HG03108 (cell line): Measurements from ENCODE around the gene ROS1.
A peak's percentile ranks its signal among the peaks of the same experiment; 100 is the strongest.
"Not testable (repeated sequence)": the region's sequence is repeated elsewhere in the genome, so short reads cannot be mapped to it uniquely, and the experiment has no call there.

ENCODE experiments used
- ATAC-seq: cut with Tn5 transposase; IDR thresholded peaks from one replicate; pipeline ENCODE4 v1.9.1; 2021; ENCODE audit warnings: moderate library complexity; ENCODE audit not compliant: unreplicated experiment

Gene ROS1

DNA sequence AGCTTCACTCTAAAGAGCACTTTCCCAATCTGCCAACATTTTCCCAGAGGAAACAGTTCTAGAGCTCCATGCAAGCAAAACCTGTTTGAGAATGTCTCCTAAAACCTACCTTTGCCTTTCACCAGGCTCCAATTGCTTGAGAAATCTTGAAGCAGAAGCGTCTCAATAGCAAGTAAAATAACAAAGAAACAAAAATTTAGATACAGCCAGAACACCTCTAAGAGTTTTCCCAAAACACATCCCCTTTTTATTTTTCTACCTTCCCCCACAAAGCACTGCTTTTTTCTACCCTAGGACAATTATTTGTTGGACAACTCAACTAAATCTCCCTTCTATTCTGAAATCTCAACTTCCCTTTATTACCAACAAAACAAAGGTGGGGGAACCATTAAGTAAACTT, 156.8 kb downstream of the ROS1 start:
- no peak for ATAC-seq

DNA sequence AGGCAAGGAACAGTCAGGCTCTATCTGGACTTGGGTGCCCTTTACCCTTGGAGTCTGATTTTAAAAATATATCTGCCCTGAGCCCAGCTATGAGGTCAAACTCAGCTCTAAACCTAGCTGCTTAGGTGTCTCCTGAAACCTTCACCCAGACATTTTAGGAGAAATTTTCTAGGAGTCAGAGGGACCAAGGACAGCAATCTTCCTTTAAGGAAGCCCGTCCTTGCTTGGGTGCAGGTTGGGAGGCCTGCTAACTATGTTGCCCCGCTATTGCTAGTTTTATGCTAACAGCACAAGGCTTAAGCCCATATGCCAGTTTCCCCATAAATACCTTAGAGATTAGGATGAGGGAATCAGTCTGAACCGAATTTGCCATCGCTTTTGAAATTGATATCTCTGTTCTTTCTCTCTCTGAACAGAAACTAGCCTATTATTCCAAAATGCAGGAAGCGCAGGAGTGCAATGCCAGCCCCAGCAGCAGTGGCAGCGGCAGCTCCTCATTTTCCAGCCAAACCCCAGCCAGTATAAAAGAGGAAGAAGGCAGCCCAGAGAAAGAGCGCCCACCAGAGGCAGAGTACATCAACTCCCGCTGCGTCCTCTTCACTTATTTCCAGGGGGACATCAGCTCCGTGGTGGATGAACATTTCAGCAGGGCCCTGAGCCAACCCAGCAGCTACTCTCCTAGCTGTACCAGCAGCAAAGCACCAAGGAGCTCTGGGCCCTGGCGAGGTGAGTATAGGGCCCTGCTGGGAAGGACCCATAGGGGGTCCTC, 157.8 kb downstream of the ROS1 start:
- no peak for ATAC-seq

DNA sequence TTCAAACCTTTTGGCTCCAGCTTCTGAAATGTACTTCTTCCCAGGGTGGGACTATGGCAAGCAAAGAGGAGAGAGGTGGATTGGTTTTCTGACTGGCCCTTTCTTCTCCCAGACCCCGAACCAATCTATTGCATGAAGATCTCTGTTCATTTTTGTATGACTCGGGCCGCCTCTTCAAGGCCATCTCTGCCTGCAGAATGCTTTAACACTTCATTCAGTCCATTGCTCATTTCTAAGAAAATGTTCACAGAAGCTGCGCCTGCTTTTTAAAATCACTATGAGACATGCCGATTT, 158.7 kb downstream of the ROS1 start:
- no peak for ATAC-seq

DNA sequence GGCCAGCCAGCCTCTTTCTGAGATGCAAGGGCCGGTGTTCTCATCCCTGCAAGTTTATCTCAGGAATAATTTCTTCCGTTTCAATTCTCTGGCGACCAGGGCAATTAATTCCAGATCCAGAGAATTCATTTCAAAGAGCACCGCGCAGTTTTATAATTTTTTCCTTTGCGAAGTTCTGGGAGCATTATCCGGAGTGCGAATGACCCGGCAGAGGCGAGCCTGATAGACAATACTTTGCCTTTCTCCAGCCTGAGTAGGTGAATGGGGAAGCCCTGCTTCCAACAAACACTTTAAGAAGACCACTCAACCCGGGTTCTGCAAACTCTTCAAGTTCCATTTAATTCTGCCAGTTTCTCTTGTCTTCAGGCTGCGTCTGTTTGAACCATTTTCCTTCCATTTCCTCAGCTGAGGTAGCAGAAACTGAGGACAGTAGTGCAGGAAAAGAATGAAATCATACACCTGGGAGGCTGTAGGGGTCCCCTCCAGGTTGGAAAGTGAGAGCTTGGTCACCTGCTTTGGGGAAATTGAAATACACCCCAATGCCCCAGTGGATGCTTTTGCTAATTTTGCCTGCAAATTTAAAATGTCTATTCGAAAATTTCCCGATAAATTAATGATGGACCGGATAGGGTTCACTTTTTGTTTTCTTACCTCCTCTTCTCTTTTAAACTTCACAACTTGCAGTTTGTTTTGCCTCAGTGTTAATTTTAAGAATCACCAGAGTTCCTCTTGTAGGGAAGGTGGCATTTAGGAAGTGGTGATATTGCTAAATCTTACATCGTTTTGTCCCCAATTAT, 159.3 kb downstream of the ROS1 start:
- no peak for ATAC-seq

DNA sequence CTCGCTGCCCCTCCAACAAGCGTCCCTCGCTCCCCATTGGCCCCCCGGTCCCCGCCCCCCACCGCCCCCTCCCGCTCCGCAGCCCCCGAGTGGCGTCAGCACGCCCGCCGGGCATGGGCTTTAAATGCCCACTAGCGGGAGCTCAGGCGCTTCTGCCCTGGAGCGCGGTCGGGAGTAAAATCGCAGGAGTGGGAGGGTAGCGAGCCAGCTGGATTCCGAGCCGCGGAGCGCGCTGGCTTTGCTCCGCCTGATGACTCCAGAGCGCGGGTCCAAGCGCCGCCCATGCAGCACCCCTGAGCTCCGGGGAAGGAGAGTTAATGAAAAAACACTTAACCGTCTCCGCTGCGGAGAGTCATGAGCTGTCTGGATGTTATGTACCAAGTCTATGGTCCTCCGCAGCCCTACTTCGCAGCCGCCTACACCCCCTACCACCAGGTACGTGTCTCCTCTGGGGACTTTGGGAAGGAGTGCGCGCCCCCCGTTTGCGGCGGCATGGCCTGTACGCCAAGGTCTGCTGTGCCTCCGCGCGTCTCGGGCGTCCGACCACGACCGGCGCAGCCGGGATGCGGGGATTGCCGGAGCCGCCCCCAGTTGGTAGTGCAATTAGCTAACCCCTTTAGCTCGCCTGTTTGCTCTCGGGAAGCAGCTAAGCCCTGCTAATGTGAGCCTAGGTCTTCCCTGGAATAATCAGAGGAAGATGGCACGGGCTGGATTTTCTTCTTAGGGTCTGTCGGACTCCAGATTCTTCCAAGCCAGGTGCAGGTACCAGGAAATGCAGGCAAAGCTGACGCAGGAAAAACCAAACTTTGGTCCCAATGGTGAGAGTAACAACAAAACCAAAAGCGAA, 160.1 kb downstream of the ROS1 start, which contains the start of gene VGLL2:
Gene VGLL2 (plus strand): TSS at position 149 of the 847 bp plus-strand sequence. CDS start 206 bp downstream, at position 355.
- ATAC-seq, result no peak

DNA sequence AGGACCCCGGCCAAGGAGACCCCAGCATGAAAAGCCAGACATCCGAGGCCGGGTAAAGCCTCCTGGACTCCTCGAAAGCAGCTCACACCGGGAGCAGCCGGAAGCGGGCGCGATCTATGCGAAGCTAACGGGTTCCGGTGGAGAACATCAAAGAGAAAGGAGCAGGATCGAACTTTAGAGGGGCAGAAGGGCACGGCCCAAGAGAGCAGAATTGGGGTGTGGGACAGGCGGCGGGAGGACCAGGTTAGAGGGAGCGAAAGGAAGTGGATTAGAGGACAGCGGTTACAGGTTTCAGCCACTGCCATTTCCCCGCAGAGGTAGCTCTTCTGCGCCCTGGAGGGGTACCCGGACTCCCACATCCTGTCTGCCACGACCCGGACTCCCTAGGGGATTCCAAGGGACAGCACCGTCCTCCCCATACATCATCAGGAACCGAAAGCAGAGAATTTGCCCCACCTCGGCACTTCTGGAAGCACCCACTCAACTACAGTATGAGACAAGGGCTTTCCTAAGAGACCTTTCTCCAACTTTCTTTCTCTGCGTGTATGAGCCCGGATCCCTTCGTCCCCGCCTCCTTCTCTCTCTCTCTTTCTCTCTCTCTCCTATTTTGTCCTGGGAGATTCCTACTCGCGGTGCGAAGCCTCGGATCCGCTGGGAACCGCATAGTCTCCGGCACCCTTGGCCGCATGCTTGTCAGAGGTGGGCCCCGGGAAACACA, 160.9 kb downstream of the ROS1 start:
- ATAC-seq, result peak; percentile 61

DNA sequence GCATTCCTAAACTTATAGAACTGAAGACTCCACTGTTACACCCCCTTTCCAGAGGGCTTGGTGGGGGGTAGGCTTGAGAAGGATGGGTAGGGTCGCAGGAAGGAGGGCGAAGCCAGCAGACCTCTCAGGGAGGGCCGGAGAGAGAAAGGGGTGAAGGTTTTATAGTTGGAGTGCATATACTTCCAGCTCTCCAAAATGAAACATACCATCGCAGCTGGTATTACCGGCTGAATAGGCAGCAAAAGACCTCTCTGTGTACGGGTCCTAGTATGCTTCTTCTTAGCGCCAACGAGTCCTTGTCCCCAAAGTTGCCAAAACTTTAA, 161.4 kb downstream of the ROS1 start:
- no peak for ATAC-seq

DNA sequence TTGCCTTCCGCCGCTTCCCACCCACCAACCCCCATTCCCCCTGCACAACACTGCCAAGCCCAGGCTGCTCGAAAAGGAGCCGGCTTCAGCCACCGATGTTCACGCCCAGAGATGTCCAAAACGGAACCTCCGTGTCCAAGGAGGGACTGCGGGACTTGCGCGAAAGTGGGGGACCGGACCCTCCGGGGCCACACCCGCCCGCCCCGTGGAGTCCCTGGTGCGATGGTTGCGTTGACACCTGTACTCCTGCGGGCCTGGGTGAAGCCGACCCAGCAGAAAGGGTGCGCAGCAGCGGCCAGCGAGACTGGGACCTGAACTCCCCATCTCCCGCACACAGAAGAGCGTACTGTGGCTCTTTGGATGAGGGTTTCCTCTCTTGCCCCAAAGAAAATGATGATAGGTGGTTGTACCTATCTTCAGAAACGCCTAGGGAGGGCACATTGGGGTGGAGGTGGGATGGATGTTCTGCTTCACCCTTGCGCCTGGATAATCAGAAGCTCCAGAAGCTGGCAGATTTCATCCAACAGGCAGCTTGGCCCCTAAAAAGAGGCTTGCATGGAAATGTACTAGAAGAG, 162.3 kb downstream of the ROS1 start:
- no peak for ATAC-seq

DNA sequence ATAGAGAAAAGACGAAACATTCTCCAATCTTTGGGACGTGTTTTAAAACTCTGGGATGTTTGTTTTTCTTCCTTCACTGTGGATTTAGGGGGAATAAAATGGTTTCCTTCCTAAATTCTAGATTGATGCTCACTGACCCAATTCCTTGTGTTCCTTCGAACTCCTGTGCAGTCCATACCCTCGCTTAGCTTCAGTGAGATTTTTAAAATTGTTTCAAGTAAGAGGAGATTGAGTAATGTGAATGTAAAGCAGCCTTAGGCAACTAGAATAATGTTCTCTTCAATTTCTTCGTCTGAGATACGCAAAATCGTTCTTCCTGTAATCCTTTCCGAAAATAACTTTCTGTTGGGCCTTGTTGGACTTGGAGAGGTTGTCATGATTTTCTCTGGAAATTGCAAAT, 162.9 kb downstream of the ROS1 start:
- no peak for ATAC-seq

DNA sequence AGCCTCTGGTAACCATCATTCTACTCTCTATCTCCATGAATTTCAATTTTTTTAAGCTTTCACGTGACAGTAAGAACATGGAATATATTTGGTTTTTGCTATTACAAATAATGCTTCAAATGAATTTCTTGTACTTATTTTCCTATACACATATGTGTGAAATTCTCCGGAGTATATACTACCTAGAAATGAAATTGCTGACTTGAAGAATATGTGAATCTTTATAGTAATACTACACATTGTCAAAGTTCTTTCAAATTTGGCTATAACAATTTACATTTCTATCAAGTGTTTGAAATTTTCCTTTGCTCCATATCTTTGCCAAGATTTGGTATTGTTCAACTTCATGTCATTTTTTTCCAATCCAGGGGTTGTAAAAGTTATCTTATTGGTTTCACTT, 172.0 kb downstream of the ROS1 start:
- no peak for ATAC-seq

DNA sequence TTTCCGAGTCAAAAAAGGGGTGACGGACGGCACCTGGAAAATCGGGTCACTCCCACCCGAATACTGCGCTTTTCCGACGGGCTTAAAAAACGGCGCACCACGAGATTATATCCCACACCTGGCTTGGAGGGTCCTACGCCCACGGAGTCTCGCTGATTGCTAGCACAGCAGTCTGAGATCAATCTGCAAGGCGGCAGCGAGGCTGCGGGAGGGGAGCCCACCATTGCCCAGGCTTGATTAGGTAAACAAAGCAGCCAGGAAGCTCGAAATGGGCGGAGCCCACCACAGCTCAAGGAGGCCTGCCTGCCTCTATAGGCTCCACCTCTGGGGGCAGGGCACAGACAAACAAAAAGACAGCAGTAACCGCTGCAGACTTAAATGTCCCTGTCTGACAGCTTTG, 180.8 kb downstream of the ROS1 start:
- ATAC-seq, result not testable (repeated sequence)

DNA sequence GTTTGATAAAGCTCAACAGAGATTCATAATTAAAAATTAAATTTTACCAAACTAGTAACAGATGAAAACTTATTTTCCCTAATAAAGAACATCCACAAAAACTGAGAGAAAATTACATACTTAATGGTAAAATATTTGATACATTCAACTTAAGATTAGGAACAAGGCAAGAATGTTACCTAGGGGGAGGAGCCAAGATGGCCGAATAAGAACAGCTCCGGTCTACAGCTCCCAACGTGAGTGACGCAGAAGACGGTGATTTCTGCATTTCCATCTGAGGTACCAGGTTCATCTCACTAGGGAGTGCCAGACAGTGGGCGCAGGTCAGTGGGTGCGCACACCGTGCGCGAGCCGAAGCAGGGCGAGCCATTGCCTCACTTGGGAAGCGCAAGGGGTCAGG, 181.2 kb downstream of the ROS1 start:
- ATAC-seq, result not testable (repeated sequence)
